Ishikawa (cell line): Measurements from ENCODE around the gene SLC35A1.

Experiments
- CEBPB ChIP-seq: IDR thresholded peaks from 2 replicates; pipeline ENCODE4 v1.6.1; 2012
- CREB1 ChIP-seq: IDR thresholded peaks from 2 replicates; pipeline ENCODE4 v1.6.1; 2012; ENCODE audit warnings: low read depth
- EGR1 ChIP-seq: IDR thresholded peaks from 2 replicates; pipeline ENCODE4 v1.6.1; 2012
- EP300 ChIP-seq: IDR thresholded peaks from 2 replicates; pipeline ENCODE4 v1.6.1; 2012; ENCODE audit warnings: borderline replicate concordance
- FOXM1 ChIP-seq: IDR thresholded peaks from 2 replicates; pipeline ENCODE4 v1.6.1; 2012; ENCODE audit warnings: low read depth, borderline replicate concordance
- MAX ChIP-seq: IDR thresholded peaks from 2 replicates; pipeline ENCODE4 v1.6.1; 2012
- NFIC ChIP-seq: IDR thresholded peaks from 2 replicates; pipeline ENCODE4 v1.6.1; 2012
- RAD21 ChIP-seq: IDR thresholded peaks from 2 replicates; pipeline ENCODE4 v1.6.1; 2012; ENCODE audit warnings: low read depth
- REST ChIP-seq: IDR thresholded peaks from 2 replicates; pipeline ENCODE4 v1.6.1; 2012; ENCODE audit warnings: low read depth, mild to moderate bottlenecking
- TAF1 ChIP-seq: IDR thresholded peaks from 2 replicates; pipeline ENCODE4 v1.6.1; 2012; ENCODE audit warnings: low read depth, mild to moderate bottlenecking
- TCF12 ChIP-seq: IDR thresholded peaks from 2 replicates; pipeline ENCODE4 v1.6.1; 2012; ENCODE audit warnings: low read depth
- TEAD4 ChIP-seq: IDR thresholded peaks from 2 replicates; pipeline ENCODE4 v1.6.1; 2012
- USF1 ChIP-seq: IDR thresholded peaks from 2 replicates; pipeline ENCODE4 v1.6.1; 2012
- YY1 ChIP-seq: IDR thresholded peaks from 2 replicates; pipeline ENCODE4 v1.6.1; 2012; ENCODE audit warnings: low read depth
- ZBTB7A ChIP-seq: IDR thresholded peaks from 2 replicates; pipeline ENCODE4 v1.6.1; 2012; ENCODE audit warnings: low read depth

SLC35A1 gene

GRCh38 chr6:87472525-87473418 lies at the start of gene SLC35A1:
Gene SLC35A1 (plus strand): TSS chr6:87472974. CDS start chr6:87473004, 30 bp downstream.
- TF ChIP-seq TAF1, result peak; percentile 73
- TF ChIP-seq TCF12, result 0 out of 2 replicates have a peak, but pooled peaks have one; percentile 24
- TF ChIP-seq NFIC, result no peak
- peak; percentile 70 for TF ChIP-seq EGR1
- TF ChIP-seq CEBPB, result no peak
- no peak for TF ChIP-seq TEAD4
- TF ChIP-seq REST, result no peak
- TF ChIP-seq FOXM1, result no peak
- TF ChIP-seq CREB1, result no peak
- peak; percentile 82 for TF ChIP-seq YY1
- TF ChIP-seq RAD21, result no peak
- TF ChIP-seq EP300, result no peak
- TF ChIP-seq USF1, result no peak
- TF ChIP-seq ZBTB7A, result no peak
- TF ChIP-seq MAX, result peak; percentile 28; the same call in 1 of the 2 replicates

GRCh38 chr6:87426789-87427188 lies 46.0 kb upstream of the SLC35A1 start:
- TF ChIP-seq CREB1, result no peak
- TF ChIP-seq EGR1, result no peak
- TF ChIP-seq CEBPB, result no peak
- TF ChIP-seq MAX, result no peak
- no peak for TF ChIP-seq FOXM1
- no peak for TF ChIP-seq TCF12
- TF ChIP-seq NFIC, result no peak
- TF ChIP-seq ZBTB7A, result no peak
- no peak for TF ChIP-seq USF1
- TF ChIP-seq REST, result no peak
- TF ChIP-seq EP300, result no peak
- no peak for TF ChIP-seq YY1
- no peak for TF ChIP-seq TAF1
- no peak for TF ChIP-seq RAD21
- TF ChIP-seq TEAD4, result no peak

- TF ChIP-seq FOXM1 (no peak), NFIC (no peak), ZBTB7A (no peak), TAF1 (no peak), EP300 (no peak), MAX (no peak), CREB1 (no peak), TCF12 (no peak), YY1 (no peak), REST (no peak), EGR1 (no peak), CEBPB (no peak), RAD21 (no peak), TEAD4 (no peak), USF1 (no peak)
These were observed 42.3 kb upstream of the SLC35A1 start for GRCh38 chr6:87430499-87430898.
